Activated CD4-positive, CD25-positive, alpha-beta regulatory T cell treated with anti-CD3 and anti-CD28 coated beads, Interleukin-2, amount 50 U/mL, for 16 hours (primary cell): Measurements from ENCODE around the gene P2RY8.
"Not testable (repeated sequence)": the region's sequence is repeated elsewhere in the genome, so short reads cannot be mapped to it uniquely, and the experiment has no call there.

Experiments
- DNase-seq: peaks from one replicate; pipeline ENCODE4 v3.0.0-alpha.2; 2020; ENCODE audit warnings: low read depth, low spot score

P2RY8 gene

GRCh38 chrX:1444561-1445500, 92.2 kb downstream of the P2RY8 start:
- DNase-seq: no peak

- DNase-seq: no peak
Observed at GRCh38 chrX:1443496-1444075, 93.4 kb downstream of the P2RY8 start.

GRCh38 chrX:1442724-1443367, 94.1 kb downstream of the P2RY8 start:
- DNase-seq: no peak

- no peak for DNase-seq
Observed at GRCh38 chrX:1442016-1442665, 94.8 kb downstream of the P2RY8 start.

GRCh38 chrX:1440506-1440905, 96.5 kb downstream of the P2RY8 start:
- no peak for DNase-seq

- no peak for DNase-seq
Observed at GRCh38 chrX:1435241-1435895, 101.6 kb downstream of the P2RY8 start.

GRCh38 chrX:1434871-1435240, 102.1 kb downstream of the P2RY8 start:
- DNase-seq: no peak

GRCh38 chrX:1433646-1434357, 103.2 kb downstream of the P2RY8 start:
- no peak for DNase-seq

- no peak for DNase-seq
Observed at GRCh38 chrX:1430451-1430850, 106.5 kb downstream of the P2RY8 start.

GRCh38 chrX:1427756-1428155, 109.2 kb downstream of the P2RY8 start:
- DNase-seq: no peak

- DNase-seq: not testable (repeated sequence)
Observed at GRCh38 chrX:1426321-1426720, 110.7 kb downstream of the P2RY8 start.

- no peak for DNase-seq
Observed at GRCh38 chrX:1425381-1425780, 111.6 kb downstream of the P2RY8 start.

- DNase-seq: no peak
Observed at GRCh38 chrX:1424147-1424851, 112.7 kb downstream of the P2RY8 start.

GRCh38 chrX:1423215-1423614, 113.8 kb downstream of the P2RY8 start:
- DNase-seq: no peak

- DNase-seq: no peak
Observed at GRCh38 chrX:1422135-1422465, 114.9 kb downstream of the P2RY8 start.

- DNase-seq: no peak
Observed at GRCh38 chrX:1421433-1422134, 115.4 kb downstream of the P2RY8 start.

- DNase-seq: no peak
Observed at GRCh38 chrX:1420371-1420770, 116.6 kb downstream of the P2RY8 start.

GRCh38 chrX:1419545-1420355, 117.2 kb downstream of the P2RY8 start:
- no peak for DNase-seq
